GM21717 (cell line): Measurements from ENCODE around the gene PHLDA2.
"Not testable (repeated sequence)": the region's sequence is repeated elsewhere in the genome, so short reads cannot be mapped to it uniquely, and the experiment has no call there.

Experiments used
- ATAC-seq: cut with Tn5 transposase; IDR thresholded peaks from one replicate; pipeline ENCODE4 v1.9.1; 2021; ENCODE audit warnings: mild to moderate bottlenecking, moderate library complexity; ENCODE audit not compliant: unreplicated experiment

The PHLDA2 gene

DNA sequence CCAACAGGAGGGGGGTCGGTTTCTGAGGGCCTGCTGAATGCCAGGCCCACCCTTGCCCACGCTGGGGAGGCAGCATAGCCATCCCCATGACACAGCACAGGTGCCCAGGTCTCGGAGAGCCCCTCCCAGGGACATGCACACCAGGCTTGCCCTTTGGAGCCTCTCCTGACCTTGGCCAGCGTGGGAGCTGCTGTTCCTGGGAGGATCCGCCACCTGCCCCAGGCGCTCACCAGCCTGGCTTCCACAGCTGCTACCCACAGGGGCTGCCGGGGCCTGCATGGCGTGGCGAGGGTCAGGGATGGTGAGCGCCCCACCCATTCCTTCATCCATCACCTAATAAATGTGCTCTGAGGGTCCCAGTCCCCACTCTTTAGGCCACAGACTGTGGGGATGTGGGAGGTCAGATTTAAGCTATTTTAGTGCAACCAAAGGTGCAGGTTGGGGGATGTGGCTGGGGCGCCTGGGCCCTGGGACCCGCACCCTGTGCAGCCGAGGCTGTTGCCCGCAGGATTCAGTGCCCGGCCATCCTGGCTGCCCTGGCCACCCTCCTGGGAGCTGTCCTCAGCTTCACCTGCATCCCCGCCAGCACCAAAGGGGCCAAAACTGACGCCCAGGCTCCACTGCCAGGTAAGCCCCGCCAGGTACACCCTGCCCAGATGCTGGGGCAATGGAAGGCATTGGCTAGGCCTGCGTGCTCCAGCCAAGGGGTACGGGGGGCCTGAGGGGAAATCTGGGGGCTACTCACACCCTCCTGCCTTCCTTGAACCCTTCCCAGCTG lies 12.9 kb downstream of the PHLDA2 start:
- no peak for ATAC-seq

DNA sequence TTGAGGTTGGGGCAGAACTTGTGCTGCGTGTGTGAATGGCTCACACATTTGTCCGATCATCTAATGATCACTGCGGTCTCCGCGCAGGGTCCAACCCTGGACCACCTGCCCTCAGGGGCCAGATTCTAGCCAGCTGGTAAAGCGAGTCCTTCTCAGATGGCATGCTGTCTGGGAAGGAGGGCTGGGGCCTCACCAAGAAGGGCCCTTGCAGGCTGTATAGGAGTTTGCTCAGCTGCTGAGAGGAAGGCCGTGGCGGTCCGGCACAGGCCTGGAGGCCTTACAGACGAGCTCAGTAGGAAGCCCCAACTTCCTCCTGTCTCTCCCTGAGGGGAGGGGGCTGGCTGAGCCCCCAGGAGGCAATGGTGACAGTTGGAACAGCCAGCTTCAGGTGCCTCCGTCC lies 13.7 kb downstream of the PHLDA2 start:
- no peak for ATAC-seq

GRCh38 chr11:2914455-2915195 lies 14.6 kb downstream of the PHLDA2 start:
- ATAC-seq, result no peak

DNA sequence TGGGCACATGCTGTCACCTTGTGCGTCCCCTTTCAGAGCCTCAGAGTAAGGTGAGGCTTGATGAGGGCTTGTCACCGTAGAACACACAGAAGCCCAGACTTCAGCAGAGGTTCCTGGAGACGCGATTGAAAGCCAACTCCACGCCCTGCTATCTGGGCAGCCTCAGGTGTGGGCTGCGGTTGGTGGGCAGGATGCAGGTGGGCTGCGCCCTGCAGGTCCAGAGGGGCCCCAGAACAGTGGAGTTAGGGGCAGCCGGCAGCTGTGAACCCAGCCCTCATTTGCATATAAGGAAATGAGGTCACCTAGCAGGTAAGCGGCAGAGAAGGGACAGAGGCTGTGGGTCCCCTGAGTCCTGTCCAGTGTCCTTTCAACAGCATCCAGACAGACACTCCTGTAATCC lies 15.4 kb downstream of the PHLDA2 start:
- ATAC-seq, result no peak

GRCh38 chr11:2913019-2913431 lies 16.2 kb downstream of the PHLDA2 start:
- ATAC-seq, result no peak

- ATAC-seq, result no peak
Observed at GRCh38 chr11:2912498-2912897, 16.7 kb downstream of the PHLDA2 start.

DNA sequence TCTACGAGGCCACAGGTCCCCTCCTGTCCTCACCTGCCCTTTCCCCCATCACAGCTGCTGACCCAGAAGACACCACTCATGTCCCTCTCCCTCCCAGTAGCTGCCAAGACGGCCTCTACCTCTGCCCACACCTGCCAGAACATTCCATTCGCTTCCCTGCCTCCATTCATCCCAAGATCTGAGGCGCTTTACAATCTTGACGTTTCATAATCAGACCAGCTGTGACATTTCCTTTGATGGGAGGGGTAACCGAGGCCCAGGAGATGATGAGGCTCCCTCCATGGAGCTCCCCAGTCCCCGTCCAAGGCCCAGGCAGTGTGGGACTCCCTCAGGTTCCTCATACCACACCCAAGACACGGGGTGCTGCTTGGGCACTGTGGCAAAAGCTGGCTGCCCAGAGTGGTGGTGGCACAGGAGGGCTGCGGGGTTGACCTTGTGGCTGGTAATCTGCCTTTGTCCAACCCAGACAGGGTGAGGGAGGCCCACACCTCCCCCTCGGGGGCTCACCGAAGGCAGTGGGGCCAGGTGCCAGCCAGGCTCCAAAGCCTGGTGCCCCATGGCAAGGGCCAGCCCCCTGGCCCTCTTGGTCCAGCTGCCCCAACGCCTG lies 17.3 kb downstream of the PHLDA2 start:
- ATAC-seq, result no peak

- no peak for ATAC-seq
Observed at GRCh38 chr11:2911088-2911784, 18.0 kb downstream of the PHLDA2 start.

GRCh38 chr11:2910401-2910955 lies 18.7 kb downstream of the PHLDA2 start:
- ATAC-seq, result no peak

- no peak for ATAC-seq
Observed at GRCh38 chr11:2909133-2909902, 19.9 kb downstream of the PHLDA2 start.

DNA sequence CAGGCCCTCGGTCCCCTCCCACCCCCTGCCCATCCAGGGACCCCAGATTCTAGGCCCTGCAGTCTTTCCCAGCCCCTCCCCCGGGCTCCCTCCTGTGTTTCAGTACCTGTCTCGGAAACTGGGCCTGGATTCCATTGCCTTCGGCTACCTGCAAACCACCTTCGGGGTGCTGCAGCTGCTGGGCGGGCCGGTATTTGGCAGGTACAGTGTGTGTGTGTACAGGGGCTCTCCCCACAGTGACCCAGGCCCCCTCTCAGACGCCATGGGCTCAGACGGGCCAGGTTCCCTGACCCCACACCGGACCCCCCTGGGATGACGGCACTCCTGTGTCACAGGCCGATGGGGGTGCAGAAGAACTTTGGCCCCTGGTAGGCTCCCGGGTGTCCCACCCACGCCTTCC lies 21.1 kb downstream of the PHLDA2 start:
- no peak for ATAC-seq

DNA sequence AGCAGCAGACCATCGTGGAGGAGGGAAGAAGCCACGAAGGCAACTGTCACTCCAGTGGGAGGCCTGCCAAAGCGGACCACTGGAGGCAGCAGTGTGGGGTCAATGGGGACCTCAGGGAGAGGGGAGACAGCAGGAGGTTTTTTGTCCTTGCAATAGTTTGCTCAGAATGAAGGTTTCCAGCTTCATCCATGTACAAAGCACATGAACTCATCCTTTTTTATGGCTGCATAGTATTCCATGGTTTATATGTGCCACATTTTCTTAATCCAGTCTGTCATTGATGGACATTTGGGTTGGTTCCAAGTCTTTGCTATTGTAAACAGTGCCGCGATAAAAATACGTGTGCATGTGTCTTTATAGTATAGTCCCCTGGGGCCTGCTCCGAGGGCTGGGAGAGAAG lies 23.9 kb downstream of the PHLDA2 start:
- not testable (repeated sequence) for ATAC-seq

DNA sequence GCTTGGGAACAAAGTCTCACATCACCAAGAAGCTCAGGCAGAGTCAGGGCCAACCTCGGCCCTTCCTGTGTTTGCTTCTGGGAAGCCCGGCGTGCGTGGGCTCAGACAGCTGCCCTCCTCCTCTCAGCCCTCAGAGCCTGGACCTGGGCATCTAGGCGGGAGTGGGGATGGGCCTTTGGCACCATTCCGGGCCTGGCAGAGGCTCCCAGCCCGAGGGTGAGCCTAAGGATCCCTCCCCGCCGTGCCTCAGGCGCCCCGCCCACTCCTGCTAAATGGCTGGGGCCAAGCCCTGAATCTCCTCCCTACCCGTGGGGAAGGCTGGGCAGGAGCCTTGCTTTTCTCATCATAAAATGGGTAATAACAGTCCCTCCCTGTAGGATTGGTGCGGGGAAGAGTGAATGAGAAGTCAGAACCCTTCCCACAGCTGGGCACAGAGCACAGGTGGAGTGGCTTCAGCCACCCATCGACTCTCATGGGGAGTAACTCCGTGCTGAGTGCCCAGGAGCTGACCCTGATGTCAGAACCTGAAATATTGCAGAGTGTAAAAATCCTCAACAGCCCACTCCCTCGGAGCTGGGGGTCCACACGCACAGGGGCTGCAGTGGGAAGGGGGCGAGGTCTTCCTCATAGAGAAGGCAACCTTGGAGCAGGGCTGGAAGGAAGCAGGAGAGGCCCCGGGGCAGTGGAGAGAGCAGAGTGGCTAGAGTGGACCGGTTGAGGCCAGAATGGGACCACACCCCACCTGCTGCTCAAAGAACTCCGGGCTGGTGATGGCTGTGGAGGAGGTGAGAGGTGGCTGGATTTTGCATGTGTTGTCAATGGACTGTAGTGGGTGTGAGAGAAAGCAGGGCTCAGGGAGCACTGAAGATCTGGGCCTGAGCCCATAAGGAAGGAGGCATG lies 24.8 kb downstream of the PHLDA2 start:
- no peak for ATAC-seq

- no peak for ATAC-seq
Observed at GRCh38 chr11:2903672-2904011, 25.6 kb downstream of the PHLDA2 start.

- no peak for ATAC-seq
Observed at GRCh38 chr11:2902784-2903671, 26.2 kb downstream of the PHLDA2 start.

DNA sequence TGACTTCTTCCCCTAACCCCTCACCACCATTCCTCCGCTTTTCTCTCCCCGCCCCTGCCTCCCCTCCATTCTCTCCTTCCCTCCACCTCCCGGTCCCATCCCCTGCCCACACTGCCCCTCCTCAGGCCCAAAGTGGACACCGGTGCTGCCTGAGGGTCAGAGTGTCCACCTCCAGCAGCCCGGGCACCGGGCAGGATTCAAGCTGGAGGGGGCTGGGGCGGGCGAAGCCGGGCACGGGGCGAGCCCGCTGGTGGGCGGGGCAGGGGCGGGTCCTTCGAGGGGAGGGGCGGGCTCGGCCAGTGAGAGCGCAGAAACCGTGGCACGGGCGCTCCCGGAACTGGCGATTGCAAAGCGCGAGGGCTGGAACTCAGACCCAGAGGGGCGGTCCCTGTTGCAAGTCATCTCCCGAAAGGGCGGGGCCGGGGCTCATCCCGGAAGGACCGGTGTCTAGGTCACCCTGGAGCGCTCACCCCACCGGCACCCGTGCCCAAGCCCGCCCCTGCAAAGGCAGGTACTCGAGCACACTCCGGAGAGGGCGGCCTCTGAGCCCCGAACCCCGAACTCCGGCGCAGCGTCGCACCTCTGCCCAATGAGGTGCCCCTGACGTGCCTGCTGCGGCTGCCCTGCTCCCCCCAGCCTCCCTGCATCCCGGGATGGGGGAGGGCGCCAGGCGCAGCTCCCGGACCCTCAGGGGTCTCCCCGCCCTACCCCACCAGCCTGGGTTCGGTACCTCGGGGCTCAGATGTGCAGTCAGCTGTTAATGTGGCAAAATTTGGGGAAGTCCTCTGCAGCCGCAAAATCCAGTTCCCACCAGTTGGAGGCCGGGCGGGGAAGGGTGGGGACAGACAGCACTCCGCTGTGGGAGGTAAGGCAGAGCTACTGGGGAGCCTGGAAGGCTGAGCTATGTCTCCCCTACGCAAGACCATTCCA lies 27.1 kb downstream of the PHLDA2 start:
- ATAC-seq, result peak; percentile 93

DNA sequence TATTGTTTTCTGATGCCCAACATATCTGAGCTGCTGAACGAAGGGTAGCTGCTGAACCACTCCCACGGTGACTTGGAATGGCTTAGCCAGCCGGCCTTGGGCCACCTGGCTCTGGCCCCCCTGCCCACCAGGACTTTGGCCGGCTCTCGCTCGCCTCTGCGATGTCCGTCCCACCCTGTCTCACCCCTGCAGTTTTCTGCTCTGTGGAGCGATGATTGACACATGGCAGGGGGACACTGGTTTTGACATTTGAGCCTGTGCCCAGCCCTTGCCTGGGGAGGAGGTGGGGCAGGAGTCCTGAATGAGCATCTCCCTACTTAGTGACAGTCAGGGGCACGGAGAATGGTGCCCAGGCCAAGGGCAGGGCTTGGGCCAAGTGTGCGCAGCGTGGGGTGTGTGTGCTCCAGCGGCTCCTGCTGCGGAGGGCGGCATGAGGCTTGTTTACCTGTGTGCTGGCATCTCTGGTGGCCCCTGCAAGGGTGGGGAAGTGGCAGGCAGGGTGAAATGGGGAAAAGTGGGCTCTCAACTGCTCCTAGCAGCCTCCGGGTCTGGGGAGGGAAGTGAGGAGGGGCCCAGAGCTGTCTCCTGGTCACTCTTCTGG lies 27.9 kb downstream of the PHLDA2 start:
- ATAC-seq, result no peak
